Mesothelial cell of epicardium (in vitro differentiated cells): ENCODE data around the gene PRPF18. TPM values are rescaled to one million over a fixed set of nuclear protein-coding genes. Genes with fewer than 3 reads are reported as not detected.
A peak's percentile ranks its signal among the peaks of the same experiment; 100 is the strongest.
"Not testable (repeated sequence)": the region's sequence is repeated elsewhere in the genome, so short reads cannot be mapped to it uniquely, and the experiment has no call there.

Experiments used
- DNase-seq, 2 experiments: peaks; one replicate each; pipeline ENCODE4 v3.0.0; 2021; ENCODE audit warnings: low spot score in 2 of 2; ENCODE audit not compliant: unreplicated experiment in 2 of 2
- H3K27ac Mint-ChIP-seq: 2 replicates; pipeline ENCODE4 v1.8.0; 2021; ENCODE audit warnings: mixed read lengths
- H3K27me3 Mint-ChIP-seq: 2 replicates; pipeline ENCODE4 v1.8.0; 2021; ENCODE audit warnings: low read depth, mixed read lengths
- H3K36me3 Mint-ChIP-seq: 2 replicates; pipeline ENCODE4 v1.8.0; 2021; ENCODE audit warnings: mixed read lengths
- H3K4me1 Mint-ChIP-seq: 2 replicates; pipeline ENCODE4 v1.8.0; 2021; ENCODE audit warnings: mixed read lengths
- H3K4me3 Mint-ChIP-seq: 2 replicates; pipeline ENCODE4 v1.8.0; 2021; ENCODE audit warnings: mild to moderate bottlenecking, moderate library complexity, mixed read lengths
- H3K9me3 Mint-ChIP-seq: 2 replicates; pipeline ENCODE4 v1.8.0; 2021; ENCODE audit warnings: mixed read lengths
- total RNA-seq: library from RNA; stranded (reverse); gene quantifications from 3 replicates; pipeline ENCODE4 v1.2.1, GENCODE V29; 2021
- TF ChIP-seq, protein P1 (sequence below): fragments of 200-600 bp; sonication (generic); IDR thresholded peaks from one replicate; pipeline ENCODE4 v1.5.0; 2021; ENCODE audit warnings: antibody characterized with exemption; ENCODE audit not compliant: unreplicated experiment

The PRPF18 gene, protein sequence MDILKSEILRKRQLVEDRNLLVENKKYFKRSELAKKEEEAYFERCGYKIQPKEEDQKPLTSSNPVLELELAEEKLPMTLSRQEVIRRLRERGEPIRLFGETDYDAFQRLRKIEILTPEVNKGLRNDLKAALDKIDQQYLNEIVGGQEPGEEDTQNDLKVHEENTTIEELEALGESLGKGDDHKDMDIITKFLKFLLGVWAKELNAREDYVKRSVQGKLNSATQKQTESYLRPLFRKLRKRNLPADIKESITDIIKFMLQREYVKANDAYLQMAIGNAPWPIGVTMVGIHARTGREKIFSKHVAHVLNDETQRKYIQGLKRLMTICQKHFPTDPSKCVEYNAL
- total RNA-seq: 18.9 to 19.8 TPM (median 19.0 TPM) in 3 replicates

DNA sequence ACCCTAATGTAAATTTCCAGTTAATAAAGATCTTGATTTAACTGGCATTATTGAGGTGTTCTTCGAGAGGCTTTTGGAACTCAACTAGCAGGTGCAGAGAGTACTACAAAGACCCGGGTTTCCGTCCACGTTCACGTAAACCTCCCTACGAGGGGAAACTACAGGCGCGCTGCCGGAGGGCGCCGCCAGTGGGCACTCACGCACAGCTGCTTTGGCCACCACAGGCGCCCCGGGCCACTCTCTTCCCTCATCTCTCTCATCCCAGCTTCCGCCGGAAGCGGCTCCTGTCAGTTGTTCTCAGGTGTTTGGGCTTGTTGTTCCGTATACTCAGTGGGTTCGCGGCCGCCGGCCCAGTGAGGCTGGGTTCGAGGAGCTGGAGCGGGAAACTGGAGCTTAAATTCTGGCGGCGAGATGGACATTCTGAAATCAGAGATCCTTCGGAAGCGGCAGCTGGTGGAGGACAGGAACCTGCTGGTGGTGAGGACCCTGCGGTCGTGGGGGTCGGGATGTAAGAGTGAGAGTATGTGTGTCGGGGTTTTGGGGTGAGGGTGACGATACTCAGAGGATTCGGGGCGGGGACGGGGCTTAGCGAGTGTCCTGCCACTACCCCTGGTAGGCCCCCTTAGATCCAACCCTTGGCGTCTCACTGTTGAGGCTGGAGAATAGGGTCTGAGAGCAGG lies at the start of gene PRPF18:
Gene PRPF18 (plus strand): TSS at position 290 of the 680 bp plus-strand sequence. CDS start 122 bp downstream, at position 412.
- Mint-ChIP-seq H3K36me3 (no peaks in the 10 kb centered on the region), H3K9me3 (no peaks in the 10 kb centered on the region), H3K4me3 (peak within 1 kb of the TSS; percentile 100), H3K27me3 (peaks cover 26% of the 10 kb centered on the region), H3K4me1 (peaks cover 21% of the 10 kb centered on the region), H3K27ac (peak within 1 kb of the TSS; percentile 92)
- TF ChIP-seq, protein P1, sequence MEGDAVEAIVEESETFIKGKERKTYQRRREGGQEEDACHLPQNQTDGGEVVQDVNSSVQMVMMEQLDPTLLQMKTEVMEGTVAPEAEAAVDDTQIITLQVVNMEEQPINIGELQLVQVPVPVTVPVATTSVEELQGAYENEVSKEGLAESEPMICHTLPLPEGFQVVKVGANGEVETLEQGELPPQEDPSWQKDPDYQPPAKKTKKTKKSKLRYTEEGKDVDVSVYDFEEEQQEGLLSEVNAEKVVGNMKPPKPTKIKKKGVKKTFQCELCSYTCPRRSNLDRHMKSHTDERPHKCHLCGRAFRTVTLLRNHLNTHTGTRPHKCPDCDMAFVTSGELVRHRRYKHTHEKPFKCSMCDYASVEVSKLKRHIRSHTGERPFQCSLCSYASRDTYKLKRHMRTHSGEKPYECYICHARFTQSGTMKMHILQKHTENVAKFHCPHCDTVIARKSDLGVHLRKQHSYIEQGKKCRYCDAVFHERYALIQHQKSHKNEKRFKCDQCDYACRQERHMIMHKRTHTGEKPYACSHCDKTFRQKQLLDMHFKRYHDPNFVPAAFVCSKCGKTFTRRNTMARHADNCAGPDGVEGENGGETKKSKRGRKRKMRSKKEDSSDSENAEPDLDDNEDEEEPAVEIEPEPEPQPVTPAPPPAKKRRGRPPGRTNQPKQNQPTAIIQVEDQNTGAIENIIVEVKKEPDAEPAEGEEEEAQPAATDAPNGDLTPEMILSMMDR: peak; percentile 71
- DNase-seq: peak; percentile 82 to 90

DNA sequence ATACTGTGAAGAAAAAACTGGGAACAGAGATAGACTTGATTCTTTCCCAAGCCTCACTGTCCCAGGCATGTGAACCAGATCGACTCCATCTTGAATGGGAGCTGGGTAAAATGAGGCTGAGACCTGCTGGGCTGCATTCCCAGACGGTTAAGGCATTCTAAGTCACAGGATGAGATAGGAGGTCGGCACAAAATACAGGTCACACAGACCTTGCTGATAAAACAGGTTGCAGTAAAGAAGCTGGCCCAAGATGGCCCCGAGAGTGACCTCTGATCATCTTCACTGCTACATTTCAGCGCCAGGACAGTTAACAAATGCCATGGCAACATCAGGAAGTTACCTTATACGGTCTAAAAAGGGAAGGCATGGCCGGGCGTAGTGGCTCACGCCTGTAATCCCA lies 48.8 kb upstream of the PRPF18 start:
- H3K4me3 Mint-ChIP-seq, H3K27ac Mint-ChIP-seq, DNase-seq, H3K36me3 Mint-ChIP-seq, H3K9me3 Mint-ChIP-seq: not testable (repeated sequence)
- peaks cover 17% of the 10 kb centered on the region for H3K27me3 Mint-ChIP-seq
- H3K4me1 Mint-ChIP-seq: peaks cover 14% of the 10 kb centered on the region

DNA sequence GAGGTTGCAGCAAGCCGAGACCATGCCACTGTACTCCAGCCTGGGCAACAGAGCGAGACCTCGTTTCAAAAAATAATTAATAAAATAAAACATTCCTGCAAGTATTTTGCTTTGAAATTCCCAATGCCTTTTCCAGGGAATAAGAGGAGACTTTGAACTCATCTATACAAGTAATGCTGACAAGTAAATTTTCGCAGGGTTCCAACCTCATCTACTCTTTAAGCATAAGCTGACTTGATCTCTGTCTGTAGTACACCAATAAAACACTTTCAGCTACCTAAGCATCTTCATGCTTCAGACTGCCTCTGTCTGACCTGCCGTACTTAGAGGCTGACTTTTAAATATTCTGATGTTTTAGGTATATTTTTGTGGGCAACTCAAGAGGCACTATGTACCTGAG lies 44.2 kb upstream of the PRPF18 start:
- H3K27ac Mint-ChIP-seq: no peak overlapping the region
- DNase-seq: no peak
- TF ChIP-seq, protein P1: no peak
- H3K36me3 Mint-ChIP-seq: no peaks in the 10 kb centered on the region
- H3K4me1 Mint-ChIP-seq: peaks cover 7% of the 10 kb centered on the region
- H3K4me3 Mint-ChIP-seq: no peak overlapping the region
- H3K27me3 Mint-ChIP-seq: peaks cover 37% of the 10 kb centered on the region
- H3K9me3 Mint-ChIP-seq: peaks cover 9% of the 10 kb centered on the region

DNA sequence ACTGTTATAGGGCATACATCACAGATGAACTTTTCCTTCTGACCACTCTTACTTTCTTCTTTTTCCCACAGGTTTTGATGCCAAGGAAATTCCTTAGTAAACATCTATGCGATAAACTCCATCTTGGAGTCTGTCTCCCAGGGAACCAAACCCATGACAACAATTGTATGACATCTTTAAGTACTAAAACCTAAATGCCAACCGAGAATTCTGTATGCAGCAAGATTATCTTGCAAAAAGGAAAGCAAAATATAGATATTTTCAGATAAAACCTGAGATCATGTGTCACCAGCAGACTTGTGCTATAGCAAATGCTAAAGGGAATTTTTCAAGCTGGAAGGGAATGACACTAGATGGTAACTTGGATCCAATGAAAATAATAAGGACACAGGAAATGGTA lies 36.0 kb upstream of the PRPF18 start:
- TF ChIP-seq, protein P1: no peak
- no peaks in the 10 kb centered on the region for H3K4me1 Mint-ChIP-seq
- peaks cover 6% of the 10 kb centered on the region for H3K27me3 Mint-ChIP-seq
- H3K27ac Mint-ChIP-seq: no peak overlapping the region
- peaks cover 1% of the 10 kb centered on the region for H3K36me3 Mint-ChIP-seq
- H3K9me3 Mint-ChIP-seq: peaks cover 32% of the 10 kb centered on the region
- no peak for DNase-seq
- H3K4me3 Mint-ChIP-seq: no peak overlapping the region

DNA sequence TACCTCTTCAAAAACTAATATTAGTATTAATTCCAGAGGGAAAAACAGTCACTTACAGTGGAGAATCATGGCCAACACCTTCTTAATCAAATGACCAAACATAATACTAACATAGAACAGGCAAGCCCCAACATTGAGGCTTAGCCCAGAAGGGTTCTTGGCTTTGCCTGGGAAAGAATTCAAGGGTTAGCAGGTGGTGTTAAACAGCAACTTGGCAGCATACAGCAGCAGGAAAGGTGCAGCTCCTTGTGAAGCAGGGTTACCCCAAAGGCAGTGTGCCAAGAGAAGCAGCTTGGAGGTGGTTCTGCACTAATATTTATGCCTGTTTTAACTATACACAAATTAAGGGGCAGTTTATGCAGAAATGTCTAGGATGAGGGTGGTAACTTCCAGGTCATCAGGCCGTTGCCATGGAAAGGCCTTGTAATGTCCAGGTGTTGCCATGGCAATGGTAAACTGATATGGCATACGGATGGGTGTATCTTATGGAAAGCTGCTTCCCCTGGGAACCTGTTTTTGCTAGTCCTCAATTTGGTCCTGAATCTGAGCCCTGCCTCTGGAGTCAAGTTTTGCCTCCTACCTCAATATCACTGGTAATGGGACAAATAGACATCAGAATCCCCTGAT lies 30.8 kb upstream of the PRPF18 start:
- no peaks in the 10 kb centered on the region for H3K27me3 Mint-ChIP-seq
- peaks cover 2% of the 10 kb centered on the region for H3K4me1 Mint-ChIP-seq
- no peak overlapping the region for H3K27ac Mint-ChIP-seq
- DNase-seq: no peak
- TF ChIP-seq, protein P1: no peak
- peaks cover 11% of the 10 kb centered on the region for H3K9me3 Mint-ChIP-seq
- peaks cover 1% of the 10 kb centered on the region for H3K36me3 Mint-ChIP-seq
- H3K4me3 Mint-ChIP-seq: no peak overlapping the region
